GM19395 (cell line): ENCODE data around the gene APLP1.
"Not testable (repeated sequence)": the region's sequence is repeated elsewhere in the genome, so short reads cannot be mapped to it uniquely, and the experiment has no call there.

ENCODE experiments used
- ATAC-seq: cut with Tn5 transposase; IDR thresholded peaks from one replicate; pipeline ENCODE4 v1.9.1; 2021; ENCODE audit warnings: mild to moderate bottlenecking, moderate library complexity; ENCODE audit not compliant: unreplicated experiment

APLP1 gene

DNA sequence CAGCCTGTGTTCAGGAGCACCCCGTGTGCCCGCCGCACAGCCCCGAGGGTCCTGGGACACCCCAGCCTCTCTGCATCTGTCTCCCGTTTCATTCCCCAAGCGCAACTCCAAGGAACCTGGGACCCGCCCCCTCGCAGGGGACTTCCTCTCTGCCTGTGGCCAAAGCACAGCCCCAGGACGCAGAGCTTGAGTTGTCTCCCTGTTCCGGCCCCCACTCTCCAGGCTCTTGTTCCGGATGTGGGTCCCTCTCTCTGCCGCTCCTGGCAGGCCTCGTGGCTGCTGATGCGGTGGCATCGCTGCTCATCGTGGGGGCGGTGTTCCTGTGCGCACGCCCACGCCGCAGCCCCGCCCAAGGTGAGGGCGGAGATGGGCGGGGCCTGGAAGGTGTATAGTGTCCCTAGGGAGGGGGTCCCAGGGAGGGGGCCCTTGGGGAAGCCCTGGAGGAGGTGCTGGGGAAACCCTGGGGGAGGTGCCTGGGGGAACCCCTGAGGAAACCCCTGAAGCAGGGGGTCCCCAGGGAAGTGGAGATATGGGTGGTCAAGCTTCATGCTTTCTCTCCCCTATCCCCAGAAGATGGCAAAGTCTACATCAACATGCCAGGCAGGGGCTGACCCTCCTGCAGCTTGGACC, 35.3 kb downstream of the APLP1 start:
- ATAC-seq: no peak

GRCh38 chr19:35904311-35905068, 36.1 kb downstream of the APLP1 start:
- ATAC-seq: no peak

- no peak for ATAC-seq
Measured at GRCh38 chr19:35905178-35905727, 36.9 kb downstream of the APLP1 start.

- no peak for ATAC-seq
Measured at GRCh38 chr19:35907377-35907745, 39.0 kb downstream of the APLP1 start.

GRCh38 chr19:35908010-35908441, 39.7 kb downstream of the APLP1 start, which contains the start of gene TYROBP:
TSS of gene TYROBP (minus strand) at chr19:35908295. CDS start at chr19:35908228, 67 bp downstream.
- no peak for ATAC-seq

DNA sequence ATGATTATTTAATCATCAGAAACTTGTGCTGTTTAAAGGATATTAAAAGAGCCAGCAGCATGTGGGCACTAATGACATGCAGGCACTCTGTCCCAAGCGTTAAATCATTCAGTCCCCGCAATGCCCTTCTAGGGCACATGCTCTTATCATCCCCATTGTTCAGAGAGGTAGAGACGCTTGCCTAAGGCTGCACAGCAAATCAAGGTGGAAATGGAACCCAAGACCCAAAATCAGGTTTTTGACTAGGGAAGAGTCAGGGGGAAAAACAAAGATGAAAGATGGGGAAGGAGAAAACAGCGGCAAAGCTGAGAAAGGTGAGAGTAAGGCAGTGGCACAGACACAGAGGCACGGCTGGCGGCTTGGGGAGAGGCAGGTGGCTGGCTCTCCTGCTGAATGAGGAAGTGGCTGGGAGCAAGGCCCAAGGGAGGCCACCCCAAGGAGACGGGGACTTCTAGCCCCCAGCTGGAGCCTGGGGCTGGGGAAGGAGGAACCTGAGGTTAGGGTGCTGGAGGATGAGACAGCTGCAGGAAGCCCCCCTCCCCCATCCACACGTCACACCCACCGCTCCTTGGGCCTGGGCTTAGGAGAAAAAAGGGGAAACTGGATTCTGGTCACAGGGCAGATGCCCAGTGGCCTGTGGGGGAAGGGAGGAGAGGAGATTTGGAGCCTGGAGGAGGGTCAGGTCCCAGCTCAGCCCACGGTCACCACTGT, 40.8 kb downstream of the APLP1 start:
- no peak for ATAC-seq

GRCh38 chr19:35909684-35910035, 41.3 kb downstream of the APLP1 start:
- ATAC-seq: no peak

GRCh38 chr19:35910355-35910754, 42.0 kb downstream of the APLP1 start:
- ATAC-seq: not testable (repeated sequence)

- ATAC-seq: no peak
Measured at GRCh38 chr19:35911173-35911572, 42.8 kb downstream of the APLP1 start.

GRCh38 chr19:35911790-35912189, 43.4 kb downstream of the APLP1 start:
- no peak for ATAC-seq

DNA sequence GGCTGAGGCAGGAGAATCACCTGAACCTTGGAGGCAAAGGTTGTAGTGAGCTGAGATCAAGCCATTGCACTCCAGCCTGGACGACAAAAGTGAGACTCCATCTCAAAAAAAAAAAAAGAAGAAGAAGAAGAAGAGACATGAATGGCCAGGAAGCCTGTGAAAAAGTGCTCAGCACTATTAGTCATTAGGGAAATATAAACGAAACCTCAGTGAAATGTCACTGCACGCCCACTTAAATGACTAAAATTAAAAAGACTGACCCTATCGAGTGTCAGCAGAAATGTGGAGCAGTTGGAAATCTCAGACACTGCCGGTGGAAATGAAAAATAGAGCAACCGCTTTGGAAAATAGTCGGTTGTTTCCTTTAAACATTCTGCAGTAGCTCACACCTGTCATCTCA, 45.2 kb downstream of the APLP1 start:
- no peak for ATAC-seq

DNA sequence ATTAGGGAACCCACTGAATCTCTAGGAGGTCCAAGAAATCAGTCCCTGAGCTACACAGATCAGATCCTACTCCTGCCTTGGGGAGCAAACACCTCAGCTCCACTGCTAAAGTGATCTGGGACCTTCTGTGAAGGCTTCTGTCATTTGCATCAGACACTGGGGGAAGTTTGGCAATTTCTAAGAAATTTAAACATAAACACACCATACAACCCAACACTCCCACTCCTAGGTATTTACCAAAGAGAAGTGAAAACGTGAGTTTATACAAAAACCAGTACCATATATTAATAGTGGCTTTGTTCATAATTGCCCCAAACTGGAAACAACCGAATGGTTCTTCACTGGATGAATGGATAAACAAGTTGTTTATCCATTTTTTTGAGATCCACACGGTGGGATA, 47.1 kb downstream of the APLP1 start:
- ATAC-seq: no peak

- no peak for ATAC-seq
Measured at GRCh38 chr19:35919306-35919705, 50.9 kb downstream of the APLP1 start.

DNA sequence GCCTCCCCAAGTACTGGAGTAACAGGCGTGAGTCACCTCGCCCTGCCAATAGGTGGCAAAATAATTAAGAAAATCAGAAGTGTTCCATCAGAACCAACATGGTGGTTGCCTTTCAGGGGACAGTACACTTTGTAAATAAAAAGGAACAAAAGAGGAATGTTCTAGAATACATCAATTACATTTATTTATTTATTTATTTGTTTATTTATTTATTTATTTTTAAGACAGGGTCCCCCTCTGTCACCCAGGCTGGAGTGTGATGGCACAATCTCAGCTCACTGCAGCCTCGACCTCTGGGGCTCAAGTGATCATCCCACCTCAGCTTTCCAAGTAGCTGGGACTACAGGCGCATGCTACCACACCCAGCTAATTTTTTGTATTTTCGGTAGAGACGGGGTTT, 52.6 kb downstream of the APLP1 start:
- ATAC-seq: no peak

GRCh38 chr19:35925501-35925900, 57.1 kb downstream of the APLP1 start:
- no peak for ATAC-seq

DNA sequence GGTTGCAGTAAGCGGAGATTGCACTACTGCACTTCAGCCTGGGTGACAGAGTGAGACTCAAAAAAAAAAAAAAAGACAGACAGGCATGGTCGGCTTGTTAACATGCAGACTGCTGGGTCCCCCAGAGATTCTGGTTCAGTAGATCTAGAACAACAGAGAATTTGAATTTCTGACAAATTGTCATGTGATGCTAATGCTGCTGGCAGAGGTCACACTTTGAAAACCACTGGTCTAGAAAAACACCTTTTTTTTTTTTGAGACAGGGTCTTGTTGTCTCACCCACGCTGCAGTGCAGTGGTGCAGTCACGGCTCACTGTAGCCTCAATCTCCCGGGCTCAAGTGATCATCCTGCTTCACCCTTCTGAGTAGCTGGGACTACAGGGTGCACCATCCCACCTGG, 60.1 kb downstream of the APLP1 start:
- no peak for ATAC-seq
